Stimulated activated CD8-positive, alpha-beta memory T cell treated with anti-CD3 and anti-CD28 coated beads, Interleukin-4, amount 100 ng/mL, for 24 hours (primary cell): ENCODE measurements around the gene SRPK3.
"Not testable (repeated sequence)": the region's sequence is repeated elsewhere in the genome, so short reads cannot be mapped to it uniquely, and the experiment has no call there.

Experiments used
- DNase-seq: peaks from one replicate; pipeline ENCODE4 v3.0.0-alpha.2; 2020; ENCODE audit warnings: low read depth

Gene SRPK3, protein sequence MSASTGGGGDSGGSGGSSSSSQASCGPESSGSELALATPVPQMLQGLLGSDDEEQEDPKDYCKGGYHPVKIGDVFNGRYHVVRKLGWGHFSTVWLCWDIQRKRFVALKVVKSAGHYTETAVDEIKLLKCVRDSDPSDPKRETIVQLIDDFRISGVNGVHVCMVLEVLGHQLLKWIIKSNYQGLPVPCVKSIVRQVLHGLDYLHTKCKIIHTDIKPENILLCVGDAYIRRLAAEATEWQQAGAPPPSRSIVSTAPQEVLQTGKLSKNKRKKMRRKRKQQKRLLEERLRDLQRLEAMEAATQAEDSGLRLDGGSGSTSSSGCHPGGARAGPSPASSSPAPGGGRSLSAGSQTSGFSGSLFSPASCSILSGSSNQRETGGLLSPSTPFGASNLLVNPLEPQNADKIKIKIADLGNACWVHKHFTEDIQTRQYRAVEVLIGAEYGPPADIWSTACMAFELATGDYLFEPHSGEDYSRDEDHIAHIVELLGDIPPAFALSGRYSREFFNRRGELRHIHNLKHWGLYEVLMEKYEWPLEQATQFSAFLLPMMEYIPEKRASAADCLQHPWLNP

DNA sequence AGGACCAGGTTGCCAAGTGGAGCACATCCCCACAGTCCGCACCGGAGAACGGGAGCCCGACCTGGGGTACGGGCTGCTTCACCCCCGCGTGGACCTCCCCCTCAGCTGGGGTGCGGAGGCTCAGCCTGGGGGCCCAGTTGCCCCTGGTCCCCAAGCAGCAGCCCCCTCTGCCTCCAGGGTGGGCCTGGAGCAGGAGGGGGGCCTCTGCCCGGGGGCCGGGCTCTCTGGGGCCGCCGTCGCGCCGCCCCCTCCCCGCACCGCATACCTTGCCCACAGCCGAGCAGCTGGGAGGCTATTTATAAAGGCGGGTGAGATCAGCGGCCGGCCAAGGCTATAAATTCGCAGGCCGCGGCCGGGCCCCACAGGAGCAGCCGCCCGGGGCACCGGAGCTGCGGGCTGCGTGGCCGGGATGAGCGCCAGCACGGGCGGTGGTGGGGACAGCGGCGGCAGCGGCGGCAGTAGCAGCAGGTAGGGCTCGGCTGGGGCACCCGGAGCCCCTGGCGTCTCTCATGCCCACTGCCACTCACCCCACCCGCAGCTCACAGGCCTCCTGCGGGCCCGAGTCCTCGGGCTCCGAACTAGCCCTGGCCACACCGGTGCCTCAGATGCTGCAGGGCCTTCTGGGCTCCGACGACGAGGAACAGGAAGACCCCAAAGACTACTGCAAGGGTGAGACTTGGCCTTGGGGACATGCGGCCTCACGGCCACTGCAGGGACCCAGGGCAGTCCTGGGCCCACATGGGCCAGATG lies at the start of gene SRPK3:
Gene SRPK3, plus strand, starts transcription at position 364 of the 750 bp plus-strand sequence. Its CDS starts 46 bp downstream, at position 410.
- DNase-seq, result no peak

DNA sequence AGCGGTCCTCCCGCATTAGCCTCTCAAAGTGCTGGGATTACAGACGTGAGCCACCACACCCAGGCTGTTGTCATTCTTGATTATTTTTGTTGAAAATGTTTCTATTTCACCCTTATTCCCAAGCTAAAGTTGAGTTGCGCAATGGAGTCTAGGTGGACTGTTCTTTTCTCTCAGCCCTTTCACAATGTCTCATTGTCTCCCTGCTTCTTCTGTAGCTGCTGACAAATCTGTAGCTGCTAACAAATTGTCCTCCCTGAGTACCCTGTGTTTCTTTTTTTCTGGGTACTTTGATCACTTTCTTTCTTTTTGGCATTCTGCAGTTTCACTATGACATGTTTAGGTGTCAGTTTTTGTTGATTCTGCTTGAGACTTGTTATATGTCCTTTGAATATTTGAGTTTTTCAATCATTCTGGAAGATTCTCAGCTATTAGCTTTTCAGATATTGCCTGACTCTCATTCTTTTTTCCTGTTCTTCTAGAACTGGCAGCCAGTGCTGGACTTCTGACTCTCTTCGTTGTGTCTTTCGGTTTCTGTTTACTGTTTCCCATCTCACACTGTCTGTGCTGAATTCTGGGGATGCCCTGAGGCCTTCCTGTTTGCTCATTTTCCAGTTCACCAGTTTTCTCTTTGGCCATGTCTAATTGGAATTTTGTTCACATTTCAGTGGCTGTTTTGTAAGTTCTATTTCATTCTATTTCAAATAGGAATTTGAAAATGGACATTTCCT lies 49.6 kb upstream of the SRPK3 start:
- no peak for DNase-seq

DNA sequence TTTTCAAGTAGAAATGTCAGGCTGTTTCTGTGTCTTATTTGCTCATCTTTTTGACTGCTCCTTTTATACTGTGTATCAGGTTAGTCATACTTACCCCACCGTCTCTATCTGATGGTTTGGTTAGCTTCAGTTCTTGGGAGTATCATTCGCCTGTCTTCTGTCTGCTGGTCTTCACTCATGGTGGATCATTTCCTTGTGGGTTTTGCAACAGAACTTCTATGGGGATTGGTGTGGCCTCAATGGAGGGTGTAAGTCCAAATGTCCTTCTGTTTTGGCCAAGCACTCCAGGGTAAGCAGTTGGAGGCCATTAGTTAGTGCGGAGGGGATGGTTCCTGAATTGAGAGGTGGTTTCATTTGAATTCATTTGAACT lies 49.0 kb upstream of the SRPK3 start:
- no peak for DNase-seq

DNA sequence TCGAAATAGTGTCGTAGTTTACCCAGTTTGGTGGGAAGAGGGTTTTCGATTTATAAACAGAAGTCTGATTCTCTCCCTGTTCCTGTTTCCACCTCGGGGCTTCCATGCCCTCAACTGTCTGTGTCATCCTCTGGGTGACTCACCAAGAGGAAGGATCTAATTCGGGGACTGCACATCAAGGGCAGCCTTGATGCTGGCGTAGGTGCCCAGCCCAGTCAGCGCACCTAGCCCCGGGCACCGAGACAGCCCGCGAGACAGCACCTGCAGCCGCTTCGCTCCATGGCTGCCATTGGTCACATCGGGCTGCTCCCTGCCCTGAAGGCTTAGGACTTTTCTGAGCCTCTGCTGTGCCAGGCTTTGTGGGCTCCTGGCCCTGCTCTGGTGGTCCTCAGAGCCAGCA lies 48.4 kb upstream of the SRPK3 start:
- DNase-seq, result no peak

DNA sequence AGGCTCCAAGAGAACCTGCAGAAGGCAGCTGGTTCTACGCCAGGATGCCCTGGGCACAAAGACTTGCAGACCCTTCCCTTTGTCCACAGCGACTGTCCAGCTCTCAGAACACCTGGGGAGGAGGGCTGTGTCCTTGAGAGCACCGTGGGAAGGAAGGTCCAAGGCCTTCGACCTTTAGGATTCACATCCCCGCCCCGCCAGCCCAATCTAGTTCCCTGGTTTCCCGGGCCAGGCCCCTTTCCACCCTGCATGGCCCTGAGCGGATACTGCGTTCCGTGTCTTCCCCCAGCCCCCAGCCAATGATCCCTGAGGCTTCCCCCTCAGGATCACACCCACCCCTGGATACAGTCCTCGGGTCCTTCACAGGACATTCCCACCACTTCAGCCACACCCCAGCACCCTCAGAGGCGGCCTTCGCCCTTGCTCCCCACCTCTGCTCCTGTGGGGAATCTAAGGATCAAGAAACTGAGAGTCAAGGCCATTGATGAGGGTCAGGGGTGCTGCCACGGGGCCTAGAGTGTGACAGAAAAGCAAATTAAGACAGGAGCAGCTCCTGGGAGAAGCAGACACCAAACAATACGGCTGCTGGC lies 47.1 kb upstream of the SRPK3 start:
- DNase-seq, result no peak

DNA sequence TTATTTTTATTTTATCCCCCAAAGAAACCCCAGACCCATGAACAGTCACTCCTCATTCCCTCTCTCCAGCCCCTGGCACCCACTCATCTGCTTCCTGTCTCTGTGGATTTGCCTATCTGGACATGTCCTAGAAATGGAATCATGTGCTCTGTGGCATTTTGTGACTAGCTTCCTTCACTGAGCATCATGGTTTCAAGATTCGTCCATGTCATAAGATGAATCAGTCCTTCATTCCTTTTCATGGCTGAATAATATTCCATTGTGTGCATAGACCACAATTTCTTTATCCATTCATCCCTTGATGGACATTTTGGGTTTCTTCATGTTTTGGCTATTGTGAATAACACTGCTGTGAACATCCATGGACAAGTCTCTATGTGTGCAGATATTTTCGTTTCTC lies 46.0 kb upstream of the SRPK3 start:
- DNase-seq, result no peak

DNA sequence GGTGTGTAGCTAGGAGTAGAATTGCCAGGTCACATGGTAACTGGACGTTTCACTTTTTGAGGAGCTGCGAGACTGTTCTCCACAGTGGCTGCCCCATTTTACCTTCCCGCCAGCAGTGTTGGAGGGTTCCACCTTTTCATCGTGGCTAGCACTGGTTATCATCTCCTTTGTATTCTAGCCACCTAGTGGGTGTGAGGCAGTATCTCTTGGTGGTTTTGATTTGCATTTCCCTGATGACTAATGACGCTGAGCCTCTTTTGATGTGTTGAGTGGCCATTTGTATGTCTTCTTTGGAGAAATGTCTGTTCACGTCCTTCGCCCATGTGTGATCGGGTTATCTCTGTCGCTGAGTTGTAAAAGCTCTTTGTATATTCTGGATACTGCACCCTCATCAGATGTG lies 45.6 kb upstream of the SRPK3 start:
- DNase-seq, result no peak

DNA sequence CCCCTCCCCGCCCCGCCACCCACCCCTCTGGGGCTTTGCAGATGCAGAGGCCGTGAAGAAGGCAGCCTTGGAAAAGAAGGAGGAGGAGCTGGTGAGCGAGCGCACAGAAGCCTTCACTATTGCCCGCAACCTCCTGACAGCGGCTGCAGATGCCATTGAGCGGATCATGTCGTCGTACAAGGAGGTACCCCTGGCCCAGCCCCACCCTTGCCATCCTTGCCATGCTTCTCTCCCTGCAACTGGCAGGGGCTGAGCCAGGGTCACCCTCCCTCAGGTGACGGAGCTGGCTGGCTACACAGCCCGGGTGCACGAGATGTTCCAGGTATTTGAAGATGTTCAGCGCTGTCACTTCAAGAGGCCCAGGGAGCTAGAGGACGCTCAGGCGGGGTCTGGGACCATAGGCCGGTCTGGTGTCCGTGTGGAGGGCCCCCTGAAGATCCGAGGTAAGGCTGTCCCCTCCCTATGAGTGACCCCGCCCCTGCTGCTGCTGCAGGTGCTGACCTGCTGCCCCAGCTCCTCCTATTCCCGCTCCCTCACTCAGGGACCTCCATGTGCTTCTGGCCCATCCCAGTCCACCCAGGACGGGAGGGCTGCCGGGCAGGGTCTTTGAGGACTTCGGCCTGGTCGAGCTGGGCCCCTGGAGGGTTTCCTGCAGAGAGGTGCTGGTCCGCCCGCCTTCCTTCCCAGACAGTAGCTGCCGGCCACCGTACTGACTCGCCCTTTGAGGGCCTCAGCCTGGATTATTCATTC lies 44.6 kb upstream of the SRPK3 start:
- no peak for DNase-seq

DNA sequence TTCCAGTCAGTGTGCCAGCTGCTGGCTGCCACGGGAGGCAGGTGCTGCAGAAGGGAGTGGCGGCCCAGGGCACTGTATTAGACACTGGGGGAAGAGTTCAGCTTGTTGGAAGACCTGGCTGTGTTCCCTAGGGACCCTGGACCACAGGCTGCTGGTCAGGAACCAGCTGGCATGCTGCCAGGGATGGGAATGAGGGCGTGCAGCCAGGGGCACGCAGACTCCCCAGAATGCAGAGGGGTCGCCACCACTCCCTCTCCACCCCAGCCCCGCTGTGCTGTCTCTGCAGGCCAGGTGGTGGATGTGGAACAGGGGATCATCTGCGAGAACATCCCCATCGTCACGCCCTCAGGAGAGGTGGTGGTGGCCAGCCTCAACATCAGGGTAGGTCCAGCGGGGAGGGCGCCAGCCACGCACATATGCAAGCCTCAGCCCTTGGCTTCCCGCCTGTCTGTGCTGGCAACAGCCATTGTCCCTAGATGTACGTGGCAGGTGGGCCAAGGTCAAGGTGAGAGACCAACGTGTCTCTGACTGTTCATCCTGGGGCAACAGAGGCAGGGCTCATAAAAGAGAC lies 43.9 kb upstream of the SRPK3 start:
- no peak for DNase-seq

DNA sequence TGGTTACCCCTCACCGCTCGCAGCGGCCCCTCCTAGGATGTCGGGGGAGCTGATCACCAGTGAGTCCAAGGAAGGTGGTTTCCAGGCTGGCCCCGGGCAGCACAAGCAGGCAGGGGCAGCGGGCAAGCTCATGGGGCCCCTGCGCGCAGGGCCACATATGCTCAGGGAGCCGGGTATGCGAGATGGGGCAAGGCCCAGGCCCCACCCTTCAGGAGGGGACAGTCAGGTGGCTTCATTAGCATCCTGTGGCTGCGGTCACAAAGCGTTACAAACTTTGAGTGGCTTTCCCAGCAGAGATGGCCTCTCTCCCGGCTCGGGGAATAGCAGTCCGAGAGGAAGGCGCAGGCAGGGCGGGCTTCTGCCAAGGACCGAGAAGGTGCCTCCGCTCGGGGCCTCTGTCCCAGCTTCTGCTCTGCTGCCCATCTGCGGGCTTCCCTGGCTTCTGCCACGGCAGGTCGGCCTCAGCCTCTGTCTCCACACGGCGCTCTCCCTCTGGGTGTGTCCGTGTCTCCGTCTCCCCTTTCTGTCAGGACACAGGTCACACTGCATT lies 42.7 kb upstream of the SRPK3 start:
- DNase-seq, result no peak

DNA sequence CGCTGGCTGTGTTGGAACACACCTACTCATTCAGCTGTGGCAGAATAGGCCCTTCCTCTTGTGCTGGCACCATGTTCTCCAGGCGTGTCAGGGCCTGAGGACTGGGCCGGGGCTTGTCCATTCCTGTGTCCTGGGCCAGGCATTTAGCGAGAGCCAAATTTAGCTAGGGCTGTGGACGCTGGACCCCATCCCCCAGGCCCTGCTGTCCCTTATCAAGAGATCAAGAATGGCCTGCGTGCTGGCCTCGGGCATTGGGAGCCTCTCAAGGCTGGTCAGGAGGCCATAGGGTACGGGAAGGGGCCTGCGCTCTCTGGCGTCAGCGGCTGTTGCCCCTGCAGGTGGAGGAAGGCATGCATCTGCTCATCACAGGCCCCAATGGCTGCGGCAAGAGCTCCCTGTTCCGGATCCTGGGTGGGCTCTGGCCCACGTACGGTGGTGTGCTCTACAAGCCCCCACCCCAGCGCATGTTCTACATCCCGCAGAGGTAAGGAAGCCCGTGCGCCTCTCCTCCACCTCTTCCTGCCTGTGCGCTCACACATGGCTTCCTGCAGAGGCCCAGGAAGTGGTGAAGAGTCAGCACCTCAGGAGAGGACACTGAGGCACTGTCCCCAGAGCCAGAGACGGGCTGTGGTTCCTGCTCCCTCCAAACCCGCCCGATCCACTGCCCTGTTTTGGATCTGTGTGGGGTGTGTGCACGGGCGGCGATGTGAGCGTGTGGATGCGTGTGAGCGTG lies 40.9 kb upstream of the SRPK3 start:
- DNase-seq, result no peak

DNA sequence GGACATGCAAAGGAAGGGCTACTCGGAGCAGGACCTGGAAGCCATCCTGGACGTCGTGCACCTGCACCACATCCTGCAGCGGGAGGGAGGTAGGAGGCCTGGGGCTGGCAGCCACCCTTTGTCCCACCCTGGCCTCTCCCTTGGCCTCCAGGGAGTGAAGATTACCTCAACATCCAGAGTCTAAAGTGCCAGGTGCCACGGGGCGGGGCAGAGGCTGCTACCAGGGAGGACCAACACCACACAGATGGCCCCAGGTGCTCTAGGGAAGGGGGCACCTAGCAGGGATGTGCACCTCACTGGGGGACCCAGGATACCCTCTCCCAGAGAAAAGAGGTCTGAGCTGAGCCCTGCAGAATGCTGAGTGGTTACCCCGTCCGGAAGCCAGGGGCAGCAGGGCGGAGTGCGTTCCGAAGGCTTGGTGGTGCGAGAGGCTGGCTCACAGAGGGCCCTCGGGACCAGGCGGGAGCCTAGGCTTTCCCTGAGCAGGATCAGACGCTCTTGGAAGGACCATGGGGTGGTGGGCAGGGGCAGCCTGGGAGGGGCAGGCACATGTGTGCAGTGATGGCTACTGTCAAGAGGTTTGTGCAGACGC lies 40.1 kb upstream of the SRPK3 start:
- no peak for DNase-seq

DNA sequence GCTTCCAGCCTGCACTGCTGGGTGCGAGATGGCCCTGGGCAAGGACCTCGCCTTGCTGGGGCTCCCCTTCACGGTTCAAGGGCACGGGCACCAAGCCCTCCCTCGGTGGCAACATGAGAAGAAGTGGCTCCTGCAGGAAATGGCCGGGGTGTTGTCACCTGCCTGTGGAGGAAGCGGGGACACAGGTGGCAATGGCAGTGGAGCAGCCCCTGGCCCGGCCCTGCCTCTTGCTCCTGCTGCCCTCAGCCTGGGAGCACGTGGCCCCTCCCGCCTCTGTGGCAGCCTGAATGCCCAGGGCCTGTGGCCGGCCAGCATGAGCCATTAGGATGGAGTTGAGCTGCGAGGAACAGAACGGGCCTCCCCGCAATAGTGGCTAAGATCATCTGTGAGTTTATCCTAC lies 39.4 kb upstream of the SRPK3 start:
- DNase-seq, result no peak

DNA sequence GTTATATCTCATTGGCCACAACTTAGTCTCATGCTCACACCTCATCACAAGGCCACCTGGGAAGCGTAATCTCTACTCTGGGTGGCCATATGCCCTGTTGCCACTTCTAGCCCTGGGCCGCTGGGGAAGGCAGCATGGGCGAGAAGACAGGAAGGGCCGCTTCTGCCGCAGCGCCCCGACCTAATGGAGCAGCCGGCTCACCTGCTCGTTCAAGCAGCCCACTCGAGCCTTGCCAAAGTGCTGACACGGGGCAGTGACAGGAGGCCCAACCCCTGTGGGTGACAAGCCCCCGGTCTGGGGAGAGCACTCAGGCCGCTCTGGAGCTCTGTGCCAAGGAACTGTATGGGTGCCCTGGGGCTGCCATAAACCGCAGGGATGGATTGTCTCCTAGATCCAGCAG lies 38.7 kb upstream of the SRPK3 start:
- not testable (repeated sequence) for DNase-seq

DNA sequence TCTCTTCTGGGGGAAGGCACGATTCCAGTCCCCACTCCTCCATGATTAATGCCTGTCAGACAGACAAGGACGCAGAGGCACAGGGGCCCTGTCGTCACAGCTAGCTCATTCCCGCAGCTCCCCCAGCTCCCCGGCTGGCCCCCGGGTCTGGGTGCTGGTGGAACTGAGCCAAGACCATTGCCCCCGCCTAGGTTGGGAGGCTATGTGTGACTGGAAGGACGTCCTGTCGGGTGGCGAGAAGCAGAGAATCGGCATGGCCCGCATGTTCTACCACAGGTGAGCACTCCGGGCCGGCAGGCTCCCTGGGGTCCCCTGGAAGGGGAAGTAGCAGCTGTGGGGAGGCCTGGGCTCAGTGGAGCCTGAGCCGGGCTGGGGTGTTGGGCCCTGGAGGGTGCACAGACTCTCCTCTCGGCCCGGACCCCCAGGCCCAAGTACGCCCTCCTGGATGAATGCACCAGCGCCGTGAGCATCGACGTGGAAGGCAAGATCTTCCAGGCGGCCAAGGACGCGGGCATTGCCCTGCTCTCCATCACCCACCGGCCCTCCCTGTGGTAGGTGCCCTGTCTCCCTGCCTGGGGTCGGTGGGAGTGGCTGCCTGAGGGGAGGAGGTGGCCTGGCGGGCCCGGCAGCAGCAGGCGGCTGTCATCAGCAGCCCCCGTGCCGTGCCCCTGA lies 37.9 kb upstream of the SRPK3 start:
- not testable (repeated sequence) for DNase-seq

DNA sequence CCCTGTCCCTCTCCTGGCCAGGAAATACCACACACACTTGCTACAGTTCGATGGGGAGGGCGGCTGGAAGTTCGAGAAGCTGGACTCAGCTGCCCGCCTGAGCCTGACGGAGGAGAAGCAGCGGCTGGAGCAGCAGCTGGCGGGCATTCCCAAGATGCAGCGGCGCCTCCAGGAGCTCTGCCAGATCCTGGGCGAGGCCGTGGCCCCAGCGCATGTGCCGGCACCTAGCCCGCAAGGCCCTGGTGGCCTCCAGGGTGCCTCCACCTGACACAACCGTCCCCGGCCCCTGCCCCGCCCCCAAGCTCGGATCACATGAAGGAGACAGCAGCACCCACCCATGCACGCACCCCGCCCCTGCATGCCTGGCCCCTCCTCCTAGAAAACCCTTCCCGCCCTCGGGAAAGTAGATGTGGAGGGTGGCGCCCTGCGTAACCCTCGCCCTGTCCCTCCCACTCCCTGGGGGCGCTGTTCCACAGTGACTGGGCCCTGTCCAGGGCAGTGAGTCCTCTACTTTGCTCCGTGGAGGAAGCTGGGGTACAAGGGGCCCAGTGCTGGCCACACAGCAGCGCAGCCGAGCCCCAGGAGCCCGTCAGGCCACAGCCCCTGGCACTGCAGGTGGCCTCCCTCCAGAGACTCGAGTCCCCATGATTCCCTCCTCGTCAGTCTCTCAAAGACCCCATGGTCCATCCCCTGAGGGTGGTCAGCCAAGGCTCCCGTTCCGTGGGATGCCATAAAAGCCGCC lies 37.2 kb upstream of the SRPK3 start:
- not testable (repeated sequence) for DNase-seq

DNA sequence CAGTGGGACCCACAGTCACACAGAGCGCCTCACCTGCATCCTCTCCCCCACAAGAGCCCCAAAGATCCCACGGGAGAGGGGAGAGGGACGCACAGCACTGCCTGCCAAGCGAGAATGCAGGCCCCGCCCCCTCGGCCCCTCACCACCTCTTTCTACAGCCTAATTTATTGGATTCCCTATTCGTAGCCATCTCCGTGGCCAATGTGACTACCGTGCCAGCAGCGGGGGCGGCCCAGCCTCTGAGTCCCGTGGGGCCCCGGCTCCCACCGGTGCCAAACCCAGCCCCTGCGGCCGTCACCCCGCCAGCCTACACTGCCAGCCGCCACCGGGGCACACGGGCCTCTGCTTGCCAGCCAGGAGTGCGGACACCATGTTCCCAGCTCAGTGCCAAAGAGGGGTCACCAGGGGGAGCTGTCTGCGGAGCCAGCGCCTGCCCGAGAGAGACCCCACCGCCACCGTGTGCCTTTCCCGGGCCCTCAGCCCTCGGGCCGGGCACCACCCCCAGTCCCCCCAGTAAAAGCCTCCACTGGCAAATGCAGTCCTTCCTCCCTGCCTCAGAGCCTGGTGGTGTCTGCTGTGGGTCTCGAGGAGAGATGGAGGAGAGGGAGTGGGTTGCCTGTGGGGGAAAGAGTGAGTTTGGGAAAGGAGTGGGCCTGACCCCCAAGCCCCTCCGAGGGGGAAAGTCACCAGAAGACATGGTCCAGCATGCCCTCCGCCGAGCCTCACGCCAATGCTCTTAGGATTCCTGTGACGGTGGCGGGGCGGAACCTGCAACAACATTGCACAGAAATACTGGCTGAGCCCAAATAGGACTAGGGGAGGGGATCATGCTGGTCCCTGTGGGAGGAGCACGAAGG lies 36.4 kb upstream of the SRPK3 start:
- no peak for DNase-seq
